Activated B cell treated with CpG ODN at 0.5 μM for 24 hours (primary cell): ENCODE results near the gene PARVB. TPM values are rescaled to one million over a fixed set of nuclear protein-coding genes. Genes with fewer than 3 reads are reported as not detected.

Experiments used
- ATAC-seq: fragments of 200-7000 bp; cut with Tn5 transposase; one replicate; pipeline ENCODE4 v1.10.0; 2021; ENCODE audit warnings: low read depth, mild to moderate bottlenecking, moderate library complexity
- CTCF ChIA-PET: fragments of 350-600 bp; sonication (Branson Sonifier 250); formaldehyde crosslinking; loops from one replicate; lab custom pipeline; 2021; ENCODE audit warnings: antibody characterized with exemption; lab: Charles Lee
- POLR2A ChIA-PET: fragments of 350-600 bp; sonication (Branson Sonifier 250); formaldehyde crosslinking; loops from one replicate; lab custom pipeline; 2021; ENCODE audit warnings: antibody characterized with exemption; lab: Charles Lee
- DNase-seq: peaks from one replicate; pipeline ENCODE4 v3.0.0; 2022
- H3K27ac Mint-ChIP-seq: one replicate; pipeline ENCODE4 v1.8.0; 2020; ENCODE audit warnings: mixed read lengths
- H3K27me3 Mint-ChIP-seq: one replicate; pipeline ENCODE4 v1.8.0; 2021; ENCODE audit warnings: mixed read lengths
- H3K36me3 Mint-ChIP-seq: one replicate; pipeline ENCODE4 v1.8.0; 2021; ENCODE audit warnings: low read depth, mixed read lengths
- H3K4me1 Mint-ChIP-seq: one replicate; pipeline ENCODE4 v1.8.0; 2021; ENCODE audit warnings: mixed read lengths
- H3K4me3 Mint-ChIP-seq: one replicate; pipeline ENCODE4 v1.8.0; 2020; ENCODE audit warnings: mild to moderate bottlenecking, mixed read lengths
- H3K9me3 Mint-ChIP-seq: one replicate; pipeline ENCODE4 v1.8.0; 2020; ENCODE audit warnings: mixed read lengths
- intact Hi-C: fragments of 100-400 bp; cut with micrococcal nuclease; formaldehyde crosslinking; loops from one replicate; pipeline ENCODE4 v1.15.1; 2024
- total RNA-seq: library from RNA; stranded (reverse); gene quantifications from 2 replicates; pipeline ENCODE4 v1.2.3, GENCODE V29; 2022
- TF ChIP-seq, protein P1 (sequence below): fragments of 200-600 bp; IDR thresholded peaks from one replicate; pipeline ENCODE4 v1.8.0; 2022; ENCODE audit warnings: antibody characterized with exemption, mild to moderate bottlenecking

The PARVB gene
- total RNA-seq, 1 donor from 2014 or later = 53.5 TPM

DNA sequence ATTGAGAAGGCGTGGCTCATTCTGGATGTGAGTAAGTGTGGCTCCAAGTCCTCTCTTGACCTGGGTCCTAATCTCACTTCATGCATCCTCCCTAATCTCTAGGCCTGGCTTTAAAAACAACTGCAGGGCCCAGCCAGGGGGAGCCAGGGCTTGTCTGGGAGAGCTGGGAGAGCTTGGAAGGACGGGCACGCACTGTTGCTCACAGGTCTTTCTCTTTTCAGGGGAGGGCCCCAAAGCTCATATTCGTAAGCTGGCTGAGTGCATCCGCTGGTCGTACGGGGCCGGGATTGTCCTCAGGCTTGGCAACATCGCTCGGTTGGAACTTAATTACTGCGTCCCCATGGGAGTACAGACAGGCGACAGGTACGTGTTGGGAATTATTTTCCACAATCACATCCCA lies 34.1 kb upstream of the PARVB start:
- ATAC-seq (no peak), DNase-seq (no peak)
- Mint-ChIP-seq H3K4me1 (peaks cover 18% of the 10 kb centered on the region), H3K27me3 (no peaks in the 10 kb centered on the region), H3K4me3 (no peak overlapping the region), H3K36me3 (peaks cover 96% of the 10 kb centered on the region), H3K27ac (no peak overlapping the region), H3K9me3 (no peaks in the 10 kb centered on the region)
- intact Hi-C loops = loop anchor here (5.0 kb wide), 1 partner anchor 342 kb away; no protein-coding TSS in a partner anchor
- CTCF ChIA-PET = interaction anchor here (0.9 to 11.3 kb wide), 2 partner anchors 37 to 95 kb away, joined by 3 to 537 read pairs; no protein-coding TSS in a partner anchor
- POLR2A ChIA-PET = no interaction called here
- TF ChIP-seq, protein P1, sequence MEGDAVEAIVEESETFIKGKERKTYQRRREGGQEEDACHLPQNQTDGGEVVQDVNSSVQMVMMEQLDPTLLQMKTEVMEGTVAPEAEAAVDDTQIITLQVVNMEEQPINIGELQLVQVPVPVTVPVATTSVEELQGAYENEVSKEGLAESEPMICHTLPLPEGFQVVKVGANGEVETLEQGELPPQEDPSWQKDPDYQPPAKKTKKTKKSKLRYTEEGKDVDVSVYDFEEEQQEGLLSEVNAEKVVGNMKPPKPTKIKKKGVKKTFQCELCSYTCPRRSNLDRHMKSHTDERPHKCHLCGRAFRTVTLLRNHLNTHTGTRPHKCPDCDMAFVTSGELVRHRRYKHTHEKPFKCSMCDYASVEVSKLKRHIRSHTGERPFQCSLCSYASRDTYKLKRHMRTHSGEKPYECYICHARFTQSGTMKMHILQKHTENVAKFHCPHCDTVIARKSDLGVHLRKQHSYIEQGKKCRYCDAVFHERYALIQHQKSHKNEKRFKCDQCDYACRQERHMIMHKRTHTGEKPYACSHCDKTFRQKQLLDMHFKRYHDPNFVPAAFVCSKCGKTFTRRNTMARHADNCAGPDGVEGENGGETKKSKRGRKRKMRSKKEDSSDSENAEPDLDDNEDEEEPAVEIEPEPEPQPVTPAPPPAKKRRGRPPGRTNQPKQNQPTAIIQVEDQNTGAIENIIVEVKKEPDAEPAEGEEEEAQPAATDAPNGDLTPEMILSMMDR = no peak

DNA sequence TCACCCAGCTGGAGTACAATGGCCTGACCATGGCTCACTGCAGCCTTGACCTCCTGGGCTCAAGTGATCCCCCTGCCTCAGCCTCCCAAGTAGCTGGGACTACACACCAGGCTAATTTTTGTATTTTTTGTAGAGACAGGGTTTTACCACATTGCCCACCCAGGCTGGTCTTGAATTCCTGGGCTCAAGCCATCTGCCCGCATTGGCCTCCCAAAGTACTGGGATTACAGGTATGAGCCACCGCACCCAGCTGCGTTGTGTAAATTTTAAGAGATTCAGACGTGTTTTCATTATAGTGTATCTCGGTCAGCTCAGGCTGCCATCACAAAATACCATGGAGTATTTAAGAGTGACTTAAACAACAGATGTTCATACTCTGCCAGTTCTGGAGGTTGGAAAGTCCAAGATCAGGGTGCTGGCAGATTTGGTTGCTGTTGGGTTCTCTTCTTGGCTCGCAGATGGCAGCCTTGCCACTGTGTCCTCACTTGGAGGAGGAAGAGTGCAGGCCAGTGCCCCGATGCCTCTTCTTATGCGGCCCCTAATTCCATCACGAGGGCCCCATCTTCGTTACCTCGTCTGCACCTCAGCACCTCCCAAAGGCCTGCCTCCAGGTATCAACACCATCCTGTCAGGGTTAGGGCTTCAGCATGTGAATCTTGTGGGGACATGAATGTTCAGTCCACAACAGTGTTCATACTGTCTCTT lies 32.6 kb upstream of the PARVB start:
- intact Hi-C loops = loop anchor here (5.0 kb wide), 1 partner anchor 341 kb away; no protein-coding TSS in a partner anchor
- H3K4me3 Mint-ChIP-seq = no peak overlapping the region
- H3K27me3 Mint-ChIP-seq = no peaks in the 10 kb centered on the region
- TF ChIP-seq, protein P1 = no peak
- peaks cover 92% of the 10 kb centered on the region for H3K36me3 Mint-ChIP-seq
- ChIA-PET POLR2A (interaction anchor here (5.2 to 5.8 kb wide), 2 partner anchors 34 to 94 kb away, joined by 43 to 61 read pairs; partner anchors contain the start of gene PARVB), CTCF (interaction anchor here (2.9 to 11.3 kb wide), 2 partner anchors 94 to 576 kb away, joined by 18 to 537 read pairs; no protein-coding TSS in a partner anchor)
- no peaks in the 10 kb centered on the region for H3K9me3 Mint-ChIP-seq
- H3K4me1 Mint-ChIP-seq = peaks cover 32% of the 10 kb centered on the region
- no peak overlapping the region for H3K27ac Mint-ChIP-seq
- DNase-seq = no peak
- ATAC-seq = no peak

DNA sequence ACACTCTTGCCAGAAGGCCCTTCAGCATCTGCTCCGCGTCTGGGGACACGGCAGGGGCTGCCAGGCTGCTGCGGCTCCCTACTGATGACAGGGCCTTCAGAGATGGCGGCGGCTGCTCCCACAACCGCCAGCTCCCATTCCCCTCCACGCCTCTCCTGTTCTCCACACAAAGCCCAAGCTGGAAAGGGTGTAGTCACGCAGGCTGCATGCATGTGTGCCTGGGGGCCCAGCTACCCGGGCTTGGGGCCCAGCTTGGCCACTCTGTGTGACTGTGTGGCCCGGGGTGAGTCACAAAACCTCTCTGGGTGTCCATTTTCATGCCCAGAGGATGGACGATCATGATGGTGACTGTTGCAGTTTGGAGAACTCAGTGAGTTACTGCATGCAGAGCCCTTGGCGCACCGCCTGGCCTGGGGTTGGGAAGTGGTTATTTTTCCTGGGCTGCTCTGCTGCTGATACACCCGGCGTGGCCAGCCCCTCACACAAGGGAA lies 31.7 kb upstream of the PARVB start:
- peaks cover 88% of the 10 kb centered on the region for H3K36me3 Mint-ChIP-seq
- POLR2A ChIA-PET = interaction anchor here (1.2 to 5.8 kb wide), 3 partner anchors 33 to 93 kb away, joined by 4 to 61 read pairs (median 43); partner anchors contain the start of gene PARVB

DNA sequence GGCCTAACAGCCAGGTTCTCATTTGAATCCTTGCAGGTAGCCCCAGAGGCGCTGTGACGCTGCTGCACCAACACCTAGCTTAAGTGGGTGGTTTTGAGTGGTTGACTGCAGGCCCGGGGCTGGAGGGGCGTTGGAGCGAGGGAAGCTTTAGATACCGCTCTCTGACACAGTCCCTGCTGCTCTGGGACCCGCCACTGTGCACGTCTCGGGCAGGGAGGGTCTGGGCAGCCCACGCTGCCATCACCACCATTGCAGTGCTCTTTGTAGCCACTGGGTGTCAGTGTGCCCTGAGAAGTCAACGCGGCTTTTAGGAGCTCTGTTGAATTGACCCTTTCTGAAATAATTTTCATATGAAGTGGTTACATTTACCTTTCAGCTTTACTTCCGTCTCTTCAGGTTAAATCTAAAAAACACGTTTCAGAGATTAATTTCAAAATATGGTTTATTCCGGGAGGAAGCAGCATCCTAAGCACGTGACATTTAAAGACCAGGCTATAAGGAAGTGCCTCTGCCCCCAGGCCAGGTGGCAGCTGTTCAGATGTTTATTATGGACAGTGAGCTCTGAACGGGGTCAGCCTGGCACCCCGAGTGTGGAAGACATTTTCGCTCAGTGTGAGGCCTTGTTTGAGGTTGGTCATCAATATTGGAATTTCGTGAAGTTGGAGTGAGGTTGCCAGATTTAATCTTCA lies 30.9 kb upstream of the PARVB start:
- Mint-ChIP-seq H3K36me3 (peaks cover 82% of the 10 kb centered on the region), H3K4me3 (peak overlapping the region; percentile 39), H3K27ac (peak overlapping the region; percentile 59), H3K4me1 (peaks cover 46% of the 10 kb centered on the region), H3K27me3 (no peaks in the 10 kb centered on the region), H3K9me3 (no peaks in the 10 kb centered on the region)
- DNase-seq (peak; percentile 53), ATAC-seq (peak; percentile 74)
- ChIA-PET CTCF (interaction anchor here (0.6 to 11.3 kb wide), 43 partner anchors 8 to 633 kb away, joined by 3 to 537 read pairs (median 5); partner anchors contain the start of genes PARVB, PNPLA3 and SAMM50), POLR2A (interaction anchor here (1.1 to 5.8 kb wide), 6 partner anchors 32 to 188 kb away, joined by 3 to 61 read pairs (median 6); partner anchors contain the start of genes PARVB and PARVG)
- intact Hi-C loops = loop anchor here (1.0 to 5.0 kb wide), 5 partner anchors 88 to 633 kb away; no protein-coding TSS in a partner anchor
- TF ChIP-seq, protein P1 = peak; percentile 66

More for the DNA sequence above, 31.7 kb upstream of the PARVB start:
- Mint-ChIP-seq H3K27me3 (no peaks in the 10 kb centered on the region), H3K4me3 (no peak overlapping the region), H3K9me3 (no peaks in the 10 kb centered on the region), H3K27ac (no peak overlapping the region), H3K4me1 (peaks cover 41% of the 10 kb centered on the region)
- DNase-seq = no peak
- ATAC-seq = no peak
- intact Hi-C loops = loop anchor here (5.0 kb wide), 1 partner anchor 340 kb away; no protein-coding TSS in a partner anchor
- TF ChIP-seq, protein P1 = no peak
- CTCF ChIA-PET = interaction anchor here (1.2 to 11.3 kb wide), 14 partner anchors 8 to 575 kb away, joined by 3 to 537 read pairs (median 10); partner anchors contain the start of gene PARVB
